Epithelial cell of proximal tubule (primary cell): ENCODE data around the gene PPP1R1C. TPM values are rescaled to one million over a fixed set of nuclear protein-coding genes. Genes with fewer than 3 reads are reported as not detected.

Experiments used
- DNase-seq: peaks from one replicate; pipeline ENCODE4 v3.0.0-alpha.2; 2011; ENCODE audit warnings: low read depth
- H3K4me3 ChIP-seq: 2 replicates; pipeline ENCODE4 v1.5.1; 2011; ENCODE audit warnings: low read depth, mild to moderate bottlenecking, low read length
- total RNA-seq: library from RNA; depleted of rRNA; stranded (reverse); fragments of >200 nt; gene quantifications from 2 replicates; pipeline ENCODE4 v1.2.3, GENCODE V29; 2015
- TF ChIP-seq, protein P1 (sequence below): conservative IDR thresholded peaks from 2 replicates; pipeline ENCODE4 v1.5.1; 2012; ENCODE audit warnings: low read depth, mild to moderate bottlenecking, low read length

Gene PPP1R1C
- total RNA-seq, 1 donor from 2014 or later, result 0.35 TPM

DNA sequence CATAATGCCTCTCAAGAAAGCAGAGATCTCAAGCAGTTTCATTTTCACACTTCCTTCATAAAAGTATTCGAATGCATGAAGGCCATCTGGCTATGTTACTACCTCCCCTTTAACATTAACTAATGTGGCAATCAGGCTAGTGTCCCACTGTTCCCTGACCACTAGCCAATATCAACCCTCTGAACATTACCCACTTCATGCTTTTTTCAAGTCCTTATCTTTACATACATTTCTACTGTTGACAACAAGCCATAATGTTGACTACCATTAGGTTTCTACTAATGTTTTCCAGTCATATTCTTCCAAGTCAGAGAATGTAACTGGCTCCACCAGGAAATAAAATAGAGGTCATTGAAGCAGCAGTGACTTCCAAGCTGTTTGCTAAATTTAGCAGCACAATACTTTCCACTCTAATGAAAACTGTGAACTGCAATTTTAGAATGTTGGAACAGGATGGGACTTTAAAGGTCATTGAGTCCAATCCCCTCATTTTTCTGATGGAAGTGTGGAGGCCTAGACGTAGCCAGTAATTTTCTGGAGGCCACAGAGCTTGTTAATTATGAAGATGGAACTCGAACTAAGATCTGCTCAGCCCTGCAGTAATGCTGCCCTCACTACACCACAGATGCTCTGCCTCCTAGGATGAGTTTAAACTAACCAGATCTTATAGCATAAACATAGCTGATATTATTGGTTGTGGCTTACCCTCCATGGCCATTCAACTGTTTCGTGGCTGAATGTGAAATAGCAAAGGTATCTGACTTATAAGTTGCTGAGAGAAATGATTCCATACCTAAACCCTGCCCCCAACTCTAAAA lies 630 bp upstream of the PPP1R1C start:
- no peak overlapping the region for H3K4me3 ChIP-seq
- TF ChIP-seq, protein P1, sequence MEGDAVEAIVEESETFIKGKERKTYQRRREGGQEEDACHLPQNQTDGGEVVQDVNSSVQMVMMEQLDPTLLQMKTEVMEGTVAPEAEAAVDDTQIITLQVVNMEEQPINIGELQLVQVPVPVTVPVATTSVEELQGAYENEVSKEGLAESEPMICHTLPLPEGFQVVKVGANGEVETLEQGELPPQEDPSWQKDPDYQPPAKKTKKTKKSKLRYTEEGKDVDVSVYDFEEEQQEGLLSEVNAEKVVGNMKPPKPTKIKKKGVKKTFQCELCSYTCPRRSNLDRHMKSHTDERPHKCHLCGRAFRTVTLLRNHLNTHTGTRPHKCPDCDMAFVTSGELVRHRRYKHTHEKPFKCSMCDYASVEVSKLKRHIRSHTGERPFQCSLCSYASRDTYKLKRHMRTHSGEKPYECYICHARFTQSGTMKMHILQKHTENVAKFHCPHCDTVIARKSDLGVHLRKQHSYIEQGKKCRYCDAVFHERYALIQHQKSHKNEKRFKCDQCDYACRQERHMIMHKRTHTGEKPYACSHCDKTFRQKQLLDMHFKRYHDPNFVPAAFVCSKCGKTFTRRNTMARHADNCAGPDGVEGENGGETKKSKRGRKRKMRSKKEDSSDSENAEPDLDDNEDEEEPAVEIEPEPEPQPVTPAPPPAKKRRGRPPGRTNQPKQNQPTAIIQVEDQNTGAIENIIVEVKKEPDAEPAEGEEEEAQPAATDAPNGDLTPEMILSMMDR, result no peak
- no peak for DNase-seq

DNA sequence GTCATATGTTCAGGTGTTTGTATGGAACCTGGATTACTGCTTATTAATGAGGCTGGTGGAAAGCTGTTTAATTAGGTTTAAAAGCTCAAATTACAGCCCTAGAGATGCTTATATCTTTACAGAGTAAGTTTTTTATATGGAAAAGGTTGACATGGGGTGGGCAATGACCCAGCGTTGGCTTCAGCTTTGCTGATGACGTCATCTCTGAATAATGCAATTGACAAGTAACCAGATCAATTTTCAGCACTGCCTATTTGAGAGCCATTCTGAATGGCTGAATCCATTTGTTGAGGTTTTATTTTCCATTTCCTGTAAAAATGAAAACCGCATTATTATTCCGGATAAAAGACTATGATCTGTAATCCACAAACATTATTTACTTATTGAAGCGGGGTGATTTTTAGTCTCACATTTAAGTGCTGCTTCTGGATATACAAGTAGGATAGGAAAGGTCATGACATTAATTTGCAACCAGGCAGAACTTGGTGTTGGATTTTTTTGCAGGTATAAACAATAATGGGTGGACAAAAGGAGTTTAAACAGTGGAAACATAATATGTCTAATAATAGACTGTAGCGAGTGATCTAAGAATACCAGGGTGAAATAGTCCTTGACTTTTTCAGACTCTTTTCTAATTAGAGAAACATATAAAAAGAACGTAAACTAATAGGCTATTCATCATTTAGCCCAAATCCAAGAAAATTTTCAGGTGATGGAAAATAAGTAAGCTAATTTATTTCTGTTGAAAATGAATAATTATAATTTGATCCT lies 2.7 kb downstream of the PPP1R1C start:
- no peak for DNase-seq
- TF ChIP-seq, protein P1, result no peak
- no peak overlapping the region for H3K4me3 ChIP-seq

DNA sequence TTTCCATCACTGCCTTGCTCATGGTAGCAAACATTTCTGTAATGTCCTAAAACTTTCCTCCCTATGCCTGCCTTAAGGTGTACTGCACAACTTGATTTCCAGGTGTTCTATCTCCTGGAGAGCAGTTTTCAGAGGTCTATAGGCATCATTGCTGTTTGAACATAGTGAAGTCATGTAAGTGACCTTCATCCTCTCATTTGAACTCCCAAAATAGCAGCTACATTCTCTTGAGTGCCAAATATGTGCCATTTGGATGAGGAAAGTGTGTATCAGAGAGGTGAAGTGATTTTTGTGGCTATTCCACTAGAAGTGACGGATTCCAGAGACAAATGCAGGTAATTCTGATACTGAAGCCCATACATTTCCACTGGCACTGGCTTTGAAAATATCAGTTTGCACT lies 3.4 kb downstream of the PPP1R1C start:
- no peak overlapping the region for H3K4me3 ChIP-seq
- DNase-seq, result no peak
- TF ChIP-seq, protein P1, result no peak

DNA sequence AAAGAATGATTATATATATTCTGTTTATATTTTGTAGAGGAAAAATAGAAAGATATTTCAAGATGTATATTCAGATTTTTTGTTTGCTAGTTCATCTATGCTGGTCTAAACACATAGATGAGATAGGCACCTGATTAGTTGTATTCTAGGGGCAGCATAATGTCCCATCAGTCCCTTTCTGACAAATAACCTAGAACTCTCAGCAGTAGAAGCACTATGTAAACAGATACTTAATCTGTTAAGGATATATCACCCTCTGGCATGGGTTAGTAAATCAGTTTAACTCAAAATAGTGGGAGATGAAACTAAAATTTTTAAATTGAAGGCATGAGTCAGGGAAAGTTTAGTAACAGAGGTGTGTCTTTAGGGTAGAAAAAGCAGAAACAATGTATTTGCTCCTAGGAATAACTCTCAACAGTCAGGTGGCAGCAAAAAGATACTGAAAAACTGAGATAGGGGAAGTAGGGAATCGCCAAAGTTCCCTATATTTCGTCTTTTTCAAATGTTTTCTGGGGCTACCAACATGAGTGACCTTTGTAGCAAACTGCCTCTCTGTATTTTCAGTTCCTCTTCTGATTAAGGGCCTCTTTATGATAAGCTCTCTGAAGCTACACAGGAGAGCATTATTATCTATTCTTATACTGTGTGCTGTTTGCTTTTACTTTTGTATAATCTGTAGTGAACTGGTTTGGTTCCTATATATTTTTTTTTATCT lies 5.7 kb downstream of the PPP1R1C start:
- DNase-seq, result no peak
- TF ChIP-seq, protein P1, result no peak
- H3K4me3 ChIP-seq, result no peak overlapping the region

DNA sequence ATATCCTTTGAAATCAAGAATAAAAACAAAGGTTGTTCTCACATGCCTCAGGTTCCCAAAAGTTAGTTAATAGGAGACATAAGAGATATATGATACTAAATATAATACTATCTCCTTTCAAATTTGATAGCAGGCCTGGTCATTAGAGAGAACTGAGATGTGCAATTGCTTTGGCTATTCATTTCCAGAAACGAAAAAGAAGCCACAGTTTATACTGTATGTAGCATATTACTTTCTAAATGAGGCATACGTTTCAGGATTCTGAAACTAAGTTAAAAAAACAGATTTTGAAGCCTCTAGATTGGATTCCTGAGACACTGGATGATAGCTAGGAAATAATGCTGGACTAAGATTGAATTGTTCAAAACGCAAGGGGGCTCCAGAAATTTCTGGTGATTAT lies 7.1 kb downstream of the PPP1R1C start:
- H3K4me3 ChIP-seq, result no peak overlapping the region
- no peak for DNase-seq
- TF ChIP-seq, protein P1, result no peak

DNA sequence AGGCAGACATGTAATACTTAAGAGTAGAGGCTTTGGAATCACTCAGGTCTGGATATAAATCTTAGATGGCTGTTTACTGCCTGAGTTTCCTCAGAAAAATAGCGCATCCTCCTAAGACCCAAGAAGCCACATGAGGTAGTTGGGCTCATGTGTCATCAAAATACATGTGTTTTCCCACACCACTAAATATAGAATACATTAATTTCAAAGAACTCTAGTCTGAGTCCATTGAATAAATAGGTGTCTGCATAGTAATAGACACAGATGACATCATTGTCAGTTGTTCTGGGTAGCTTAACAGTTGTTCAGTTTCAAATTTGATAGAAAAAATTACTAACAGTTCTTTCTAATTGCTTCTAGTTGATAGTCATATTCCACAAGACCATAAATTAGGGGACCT lies 9.6 kb downstream of the PPP1R1C start:
- no peak overlapping the region for H3K4me3 ChIP-seq
- TF ChIP-seq, protein P1, result no peak
- DNase-seq, result no peak
